GM21825 (cell line): Measurements from ENCODE around the gene SAMD13.

Source experiments
- ATAC-seq: cut with Tn5 transposase; IDR thresholded peaks from one replicate; pipeline ENCODE4 v1.9.1; 2021; ENCODE audit warnings: mild to moderate bottlenecking, moderate library complexity; ENCODE audit not compliant: unreplicated experiment

The SAMD13 gene, protein sequence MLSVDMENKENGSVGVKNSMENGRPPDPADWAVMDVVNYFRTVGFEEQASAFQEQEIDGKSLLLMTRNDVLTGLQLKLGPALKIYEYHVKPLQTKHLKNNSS

DNA sequence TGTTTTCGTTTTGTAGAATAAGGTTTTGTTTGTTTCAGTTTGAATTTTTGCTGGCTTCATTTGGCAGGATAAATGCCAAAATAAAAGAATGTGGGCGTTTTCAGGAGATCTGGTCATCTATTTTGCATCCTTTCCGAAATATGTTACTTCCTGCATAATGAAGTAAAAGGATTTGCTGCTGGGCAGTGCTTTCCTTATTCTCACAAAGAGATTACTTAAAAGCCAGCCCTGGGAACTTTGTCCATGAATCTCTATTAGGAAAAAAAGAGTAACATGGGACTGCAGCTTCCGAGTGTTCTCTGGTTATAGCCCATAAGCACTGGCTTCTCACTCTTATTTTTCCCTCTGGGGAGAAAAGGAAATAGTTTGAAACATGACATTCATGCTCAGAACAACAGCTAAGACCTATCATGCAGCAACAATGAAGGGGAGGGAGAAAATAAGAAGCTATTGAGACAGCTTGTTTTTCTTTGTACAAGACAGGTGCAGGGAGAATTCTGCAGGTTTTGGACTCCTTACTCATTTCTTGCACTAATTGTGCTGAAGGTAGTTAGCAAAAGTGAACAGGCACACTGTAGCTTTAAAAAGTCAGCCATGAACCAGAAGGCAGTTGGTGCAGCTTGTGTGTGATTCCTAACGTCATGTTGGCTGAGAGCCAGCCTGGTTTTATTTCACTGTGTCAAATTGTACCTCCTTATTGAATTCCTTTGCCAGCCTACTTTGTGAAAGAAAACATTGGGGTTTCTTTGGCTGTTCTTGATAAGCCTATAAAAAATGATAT, at the start of gene SAMD13:
Gene SAMD13, plus strand, starts transcription at position 705 of the 781 bp plus-strand sequence. CDS start 1,527 bp downstream, outside the sequence.
- ATAC-seq, result peak; percentile 29

DNA sequence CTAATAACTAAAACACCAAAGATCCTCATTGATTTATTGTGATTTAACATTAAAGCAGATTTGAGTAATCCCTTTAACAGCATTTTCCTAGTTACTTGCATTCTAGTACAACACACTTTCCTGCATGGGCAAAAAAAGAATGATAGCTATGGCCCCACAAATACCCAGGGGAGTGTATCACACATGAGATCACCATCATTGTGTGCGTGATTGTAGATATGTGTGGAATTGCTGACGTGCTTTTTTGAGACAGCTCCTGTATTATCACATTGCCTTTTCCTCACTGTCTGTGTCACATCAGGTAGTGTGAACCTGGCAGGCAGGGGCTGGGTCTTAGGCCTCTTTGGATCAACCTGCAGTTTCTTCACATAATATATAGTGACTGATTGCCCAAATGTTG, 48.5 kb upstream of the SAMD13 start:
- no peak for ATAC-seq

DNA sequence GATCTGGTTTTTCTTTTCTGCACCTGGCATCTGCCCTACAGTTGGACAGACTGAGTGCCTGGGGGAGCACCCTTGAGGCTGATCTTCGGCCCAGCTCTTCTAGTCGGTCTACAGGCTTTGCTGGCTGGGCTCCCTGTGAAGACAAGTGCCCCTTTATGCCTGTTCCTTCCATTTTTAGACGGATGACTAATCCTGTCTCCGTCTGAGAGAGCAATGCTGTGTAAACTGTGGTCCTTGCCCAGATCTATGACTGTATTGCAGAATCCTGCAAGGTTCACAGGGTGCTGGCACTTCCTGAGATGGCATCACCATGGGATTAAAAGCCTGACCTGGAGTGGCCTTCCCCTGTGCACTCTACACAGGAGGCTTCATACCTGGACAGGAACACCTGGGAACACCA, 47.6 kb upstream of the SAMD13 start:
- ATAC-seq, result no peak

DNA sequence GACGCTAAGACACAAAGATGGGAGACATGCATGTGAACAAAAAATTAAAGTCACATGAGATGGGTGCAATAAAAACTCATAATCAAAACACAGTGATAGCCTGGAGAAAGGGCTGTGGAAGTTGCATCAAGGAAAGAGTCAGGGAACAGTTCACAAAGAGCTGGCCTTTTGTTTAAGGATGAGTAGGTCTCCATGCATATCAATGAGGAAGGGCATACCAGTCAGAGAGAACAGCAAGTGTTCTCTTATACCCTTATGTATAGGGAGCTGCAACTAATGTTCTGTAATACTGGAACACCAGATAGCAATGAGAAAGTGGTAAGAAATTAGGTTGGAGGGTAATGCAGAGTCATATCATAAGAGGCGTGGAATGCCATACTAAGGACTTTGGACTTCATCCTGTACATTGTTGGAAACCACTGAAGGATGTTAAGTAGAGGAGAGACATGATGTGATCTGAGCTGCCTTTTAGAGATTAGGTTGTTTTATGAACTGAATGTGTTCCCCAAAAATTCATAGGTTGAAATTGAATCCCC, 46.7 kb upstream of the SAMD13 start:
- no peak for ATAC-seq

DNA sequence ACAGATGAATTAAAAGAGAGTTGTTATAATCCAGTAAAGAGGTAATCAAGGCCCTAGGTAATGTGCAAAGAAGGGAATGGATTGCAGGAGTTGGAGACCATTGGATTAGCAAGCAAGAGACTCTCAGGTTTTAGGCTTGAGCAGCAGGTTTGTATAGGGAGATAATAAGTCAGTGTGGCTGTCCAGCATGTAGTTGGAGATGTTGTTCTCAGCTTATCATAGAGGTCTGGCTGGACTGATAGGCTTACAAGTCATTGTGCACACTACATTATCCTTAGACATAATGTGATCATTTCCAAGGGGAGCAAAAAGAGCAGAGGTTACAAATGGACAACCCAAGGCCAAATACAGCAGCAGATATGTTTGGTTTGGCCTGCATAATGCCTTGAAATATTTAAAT, 45.9 kb upstream of the SAMD13 start:
- no peak for ATAC-seq

DNA sequence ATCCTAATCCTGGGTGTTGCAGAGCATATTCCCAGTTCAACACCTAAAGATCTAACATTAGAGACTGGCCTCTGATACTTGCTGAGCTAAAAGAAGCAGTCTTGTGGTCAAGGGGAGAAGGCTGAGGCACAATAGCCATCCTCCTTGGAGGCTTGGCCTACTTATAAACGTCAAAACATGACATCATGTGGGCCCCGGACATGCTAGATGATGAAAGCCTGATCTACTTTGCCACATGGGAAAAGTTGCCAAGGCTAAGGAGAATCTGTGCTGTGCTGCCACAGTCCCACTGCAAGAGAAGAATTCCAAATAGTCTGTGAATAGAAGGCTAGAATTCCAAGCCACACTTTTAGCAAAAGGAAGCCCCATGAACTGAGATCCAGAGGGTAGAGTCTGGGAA, 43.9 kb upstream of the SAMD13 start:
- ATAC-seq, result no peak

DNA sequence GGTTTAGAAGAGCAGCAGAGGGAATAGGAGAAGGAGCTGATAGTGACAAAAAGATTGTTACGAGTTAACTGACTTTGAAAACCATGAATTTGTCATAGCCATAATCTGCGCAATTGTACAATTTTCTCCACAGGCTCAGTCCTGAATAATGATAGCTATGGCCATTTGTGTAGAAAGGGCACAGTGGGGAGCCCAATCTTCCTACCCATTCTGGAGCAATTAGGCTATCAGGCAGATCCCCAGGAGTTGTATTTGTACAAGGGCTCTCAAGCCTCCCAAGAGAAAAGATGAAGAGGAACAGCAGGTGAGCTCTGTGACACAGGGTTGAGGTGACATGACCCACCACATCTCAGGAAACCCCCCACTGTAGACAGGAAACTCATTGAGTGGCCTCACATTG, 42.1 kb upstream of the SAMD13 start:
- no peak for ATAC-seq

DNA sequence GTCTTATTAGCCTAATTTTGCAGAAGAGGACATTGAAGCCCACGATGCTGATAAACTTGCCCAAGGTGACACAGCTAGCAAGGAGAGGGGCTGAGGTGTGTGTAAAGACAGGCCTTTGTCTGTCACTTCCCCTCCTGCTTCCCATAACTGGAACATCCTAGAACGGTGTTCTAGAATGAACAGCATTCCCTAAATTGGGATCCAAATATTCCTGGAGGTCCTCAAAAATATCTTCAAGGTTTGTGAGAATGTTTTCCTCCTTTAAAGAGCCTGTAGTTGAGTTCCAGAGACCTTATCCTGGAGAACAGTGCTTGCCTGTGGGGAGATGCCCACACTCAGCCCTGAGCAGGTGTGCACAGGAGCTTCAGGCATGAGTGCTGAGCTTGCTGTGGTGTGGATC, 41.5 kb upstream of the SAMD13 start:
- ATAC-seq, result no peak

DNA sequence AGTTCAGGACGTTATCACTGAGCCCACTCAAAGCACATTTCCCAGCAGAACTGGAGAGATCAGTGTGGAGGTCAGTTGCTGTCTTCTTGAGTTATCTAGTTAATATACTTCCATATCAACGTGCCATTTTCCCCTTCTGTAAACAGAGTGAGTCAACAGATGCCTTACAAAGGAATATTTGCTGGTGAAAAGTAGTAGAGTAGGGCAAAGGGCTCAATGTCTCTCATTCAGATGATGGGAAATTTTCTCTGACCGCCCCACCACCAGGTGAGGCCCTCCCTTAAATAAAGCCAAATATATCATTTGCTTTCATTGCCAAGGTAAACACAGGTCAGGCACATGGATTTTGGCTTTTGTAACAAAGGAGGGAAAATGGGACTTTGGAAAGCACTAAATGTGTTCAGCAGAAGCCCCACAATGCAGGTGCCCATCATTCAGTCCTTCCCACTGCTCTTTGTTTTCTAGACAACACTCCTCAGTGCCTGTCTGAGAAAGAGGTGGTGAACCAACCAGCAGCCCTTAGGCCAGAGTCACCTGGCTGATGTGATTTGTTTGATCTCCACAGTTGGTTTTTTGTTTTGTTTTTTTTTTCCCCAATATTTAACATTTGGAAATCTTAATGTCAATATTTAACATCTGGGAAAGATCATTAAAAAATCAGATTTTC, 40.5 kb upstream of the SAMD13 start:
- ATAC-seq, result no peak

DNA sequence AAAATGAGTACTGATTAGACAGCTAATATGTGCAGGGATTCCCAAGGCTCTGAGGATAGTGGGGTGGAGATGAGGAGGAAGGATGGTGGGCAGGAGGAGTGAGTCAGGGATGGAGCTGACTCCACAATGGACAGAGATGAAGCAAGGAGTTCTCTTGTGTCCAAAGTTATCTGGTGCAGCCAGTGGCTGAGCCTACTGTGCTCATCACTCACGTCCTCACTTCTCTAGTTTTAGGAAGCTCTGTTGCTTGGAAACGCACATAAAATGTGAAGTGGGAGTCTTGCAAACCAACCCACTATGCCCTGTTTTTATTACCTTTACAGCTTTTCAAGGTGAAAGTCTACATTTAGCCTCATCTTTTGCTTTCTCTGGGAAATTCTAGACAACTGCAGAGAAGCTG, 36.5 kb upstream of the SAMD13 start:
- no peak for ATAC-seq

DNA sequence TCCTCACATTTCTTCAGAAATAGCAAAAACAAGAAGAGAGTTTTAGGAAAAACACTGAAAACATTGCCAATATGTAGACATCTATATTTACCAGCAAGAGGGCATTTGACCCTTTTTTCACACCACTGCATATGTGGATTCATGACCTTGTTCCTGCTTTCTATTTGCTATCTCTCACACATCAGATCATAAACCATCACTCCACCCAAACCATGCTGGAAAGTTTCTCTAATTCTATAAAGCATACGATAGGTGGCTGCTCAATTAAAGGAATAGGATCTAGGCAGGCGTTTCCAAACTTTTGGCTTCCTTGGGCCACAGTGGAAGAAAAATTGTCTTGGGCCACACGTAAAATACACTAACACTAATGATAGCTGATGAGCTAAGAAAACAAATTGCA, 35.6 kb upstream of the SAMD13 start:
- no peak for ATAC-seq

DNA sequence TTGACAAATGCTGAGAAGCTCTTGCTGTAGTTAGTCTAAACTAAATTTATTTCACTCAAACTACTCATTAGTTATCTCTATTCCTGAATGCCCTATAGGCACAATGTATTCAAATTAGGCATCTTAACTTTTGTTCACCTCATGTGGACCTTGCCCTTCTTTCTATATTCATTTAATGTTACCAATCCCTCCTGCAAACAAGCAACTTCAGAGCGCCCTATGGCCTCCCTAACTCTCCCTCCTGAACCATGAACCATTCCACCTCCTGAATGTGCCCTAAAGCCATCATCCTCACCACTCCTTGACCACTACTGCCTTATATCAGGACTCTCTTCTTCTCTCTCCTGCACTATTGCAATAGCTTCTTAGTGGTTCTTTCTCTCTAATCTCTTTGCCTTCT, 34.8 kb upstream of the SAMD13 start:
- no peak for ATAC-seq

DNA sequence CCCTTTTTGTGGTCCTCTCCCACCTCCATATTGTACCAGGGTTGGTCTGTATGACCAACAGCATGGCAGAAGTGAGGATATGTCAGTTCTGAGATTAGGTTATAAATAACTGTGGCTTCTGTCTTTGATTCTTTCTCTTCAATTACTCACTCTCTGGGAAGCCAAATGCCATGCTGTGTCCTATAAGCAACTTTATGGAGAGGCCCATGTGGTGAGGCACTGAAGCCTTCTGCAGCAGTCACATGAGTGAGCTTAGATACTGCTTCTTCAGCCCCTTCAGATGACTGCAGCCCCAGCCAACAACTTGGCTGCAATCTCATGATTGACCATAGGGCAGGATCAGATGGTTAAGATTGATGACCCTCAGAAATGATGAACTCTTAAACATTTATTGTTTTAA, 34.0 kb upstream of the SAMD13 start:
- no peak for ATAC-seq

DNA sequence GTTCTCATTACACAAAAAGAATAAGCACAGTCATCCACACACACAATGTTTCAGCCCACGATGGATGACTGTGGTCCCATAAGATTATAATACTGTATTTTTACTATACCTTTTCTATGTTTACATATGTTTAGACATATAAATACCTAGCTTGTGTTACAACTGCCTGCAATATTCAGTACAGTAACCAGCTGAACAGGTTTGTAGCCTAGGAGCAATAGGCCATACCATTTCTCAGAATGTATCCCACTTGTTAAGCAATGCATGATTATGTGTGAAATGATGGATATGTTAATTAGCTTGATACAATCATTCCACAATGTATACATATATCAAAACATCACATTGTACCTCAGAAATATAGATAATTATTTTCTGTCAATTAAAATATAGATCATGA, 33.2 kb upstream of the SAMD13 start:
- no peak for ATAC-seq

DNA sequence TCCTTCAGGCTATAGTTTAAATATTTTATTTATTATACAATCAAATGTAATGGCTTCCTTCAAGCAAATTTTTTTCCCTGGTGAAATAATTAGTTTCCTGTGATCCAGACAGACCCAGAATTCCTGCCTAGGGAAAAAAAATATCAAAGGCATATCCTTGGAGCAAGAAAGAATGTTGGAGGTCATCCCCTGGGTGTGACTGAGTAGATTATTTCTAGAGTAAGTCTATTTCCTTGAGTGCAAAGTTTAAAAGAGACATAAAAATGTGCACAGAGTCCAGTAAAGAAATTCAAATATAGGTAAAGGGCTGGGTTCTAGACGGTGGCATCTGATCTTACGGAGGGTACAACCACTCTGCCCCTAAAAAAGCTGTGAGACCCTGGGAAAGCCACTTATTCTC, 32.2 kb upstream of the SAMD13 start:
- no peak for ATAC-seq

DNA sequence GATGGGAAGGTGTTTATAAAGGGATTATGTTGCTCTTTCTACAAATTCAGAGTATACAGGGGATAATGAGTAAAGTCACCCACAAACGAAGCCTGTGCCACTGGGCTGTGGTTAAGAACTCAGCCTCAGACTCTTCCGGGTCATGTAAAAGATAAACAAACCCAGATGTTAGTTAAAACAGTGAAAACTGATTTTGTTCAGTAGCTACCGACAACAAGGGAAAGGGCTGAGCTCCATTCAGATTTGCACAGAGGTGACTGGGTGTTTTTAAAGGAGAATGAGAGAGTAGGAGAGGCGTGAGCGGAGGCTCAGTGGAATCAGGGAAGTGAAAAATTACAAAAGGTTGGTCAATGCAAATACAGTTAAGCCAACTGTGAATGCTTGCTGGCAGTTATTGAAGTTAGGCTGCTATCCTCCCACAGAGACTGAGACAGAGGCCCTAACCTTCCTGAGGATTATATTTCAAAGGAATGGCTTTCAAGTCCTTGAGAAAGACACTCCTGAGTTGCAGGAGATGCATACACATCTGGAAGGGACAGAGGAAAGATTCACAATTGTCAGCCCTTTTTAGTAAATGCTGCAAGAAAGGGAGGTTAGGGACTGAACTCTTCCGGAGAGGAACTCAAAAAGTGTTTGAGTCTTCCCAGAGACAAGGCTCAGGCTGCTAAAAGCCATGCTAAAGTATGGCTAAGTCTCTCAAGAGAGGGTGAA, 29.9 kb upstream of the SAMD13 start:
- peak; percentile 98 for ATAC-seq

DNA sequence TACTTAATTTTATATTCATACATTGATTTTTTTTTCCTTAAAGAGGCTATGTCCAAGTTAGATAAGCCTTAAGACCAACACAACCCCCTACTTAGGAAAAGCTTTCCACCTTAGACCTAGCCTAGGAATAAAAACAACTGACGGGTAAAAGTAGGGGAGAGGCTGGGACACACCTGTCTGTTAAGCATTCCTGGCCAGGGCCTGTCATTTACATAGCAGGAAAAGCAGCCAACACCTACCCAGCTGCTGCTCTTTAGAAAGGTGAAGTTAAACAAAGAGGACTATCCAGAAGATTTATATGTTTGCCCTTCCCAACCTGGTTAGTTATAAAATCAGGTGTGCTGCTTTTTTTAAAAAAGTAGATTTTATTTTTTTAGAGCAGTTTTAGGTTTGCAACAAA, 29.1 kb upstream of the SAMD13 start:
- ATAC-seq, result no peak

DNA sequence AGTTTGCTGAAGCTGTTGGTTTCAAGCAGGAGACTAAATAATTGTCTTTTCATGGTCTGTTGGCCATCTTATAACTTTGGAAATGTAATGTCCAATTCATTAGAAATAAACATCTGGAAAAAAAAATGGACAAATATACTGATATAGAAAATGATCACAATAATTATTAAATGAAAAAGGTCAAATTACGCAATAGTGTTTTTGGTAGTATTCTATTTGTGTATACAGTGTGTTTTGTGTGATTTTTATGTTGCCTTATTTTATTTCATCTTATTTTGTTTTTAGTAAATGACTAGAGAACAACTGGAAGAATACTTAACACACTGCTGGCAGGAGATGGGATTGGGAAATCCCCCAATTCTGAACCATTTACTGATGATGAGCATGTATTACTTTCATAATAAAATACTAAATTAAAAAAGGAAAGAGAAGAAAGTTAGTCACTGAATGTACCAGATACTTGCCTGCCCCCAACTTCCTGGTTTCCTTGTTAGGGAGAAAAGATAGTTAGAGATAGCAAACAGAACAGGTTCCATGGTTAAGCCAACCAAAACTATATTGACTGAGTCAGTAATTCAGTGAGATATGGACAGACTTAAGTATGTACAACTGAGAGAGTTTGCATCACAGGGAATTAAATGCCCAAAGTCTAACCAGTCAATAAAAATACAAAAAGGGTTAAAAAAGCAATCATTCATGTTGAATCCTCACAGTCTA, 24.0 kb upstream of the SAMD13 start:
- no peak for ATAC-seq

DNA sequence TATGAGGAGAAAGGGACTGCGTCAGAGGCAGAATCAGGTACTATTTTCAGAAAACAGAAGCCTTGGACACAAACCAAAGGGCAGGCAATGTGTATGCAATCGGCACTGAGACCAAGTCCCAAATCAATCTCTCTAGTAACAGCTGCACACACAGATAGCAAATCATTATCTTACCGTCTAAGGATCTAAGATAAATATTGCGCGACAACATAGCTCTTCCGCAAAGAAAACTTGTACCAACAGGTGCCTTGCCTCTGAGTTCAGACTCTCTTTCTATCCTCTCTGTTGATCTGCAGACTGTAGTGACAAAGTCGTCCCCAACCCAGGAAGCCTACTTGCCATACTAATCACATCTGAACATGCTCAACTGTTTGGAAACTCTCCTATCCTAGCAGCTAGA, 22.6 kb upstream of the SAMD13 start:
- no peak for ATAC-seq

DNA sequence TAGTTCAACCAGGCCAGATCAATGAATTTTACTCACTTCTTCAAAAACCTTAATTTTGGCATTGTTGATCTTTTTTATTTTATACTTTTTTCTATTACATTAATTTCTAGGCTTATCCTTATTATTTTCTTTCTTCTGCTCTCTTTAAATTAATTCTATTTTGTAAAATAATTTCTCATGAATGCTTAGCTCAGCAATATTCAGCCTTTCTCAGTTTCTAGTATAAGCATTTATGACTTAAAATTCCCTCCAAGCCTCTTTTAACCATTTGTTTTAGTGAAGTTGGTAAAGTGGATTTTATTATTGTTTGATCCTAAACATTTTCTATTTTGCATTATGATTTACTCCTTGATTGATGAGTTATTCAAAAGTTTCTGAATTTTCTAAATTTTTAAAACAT, 20.6 kb upstream of the SAMD13 start:
- ATAC-seq, result no peak

DNA sequence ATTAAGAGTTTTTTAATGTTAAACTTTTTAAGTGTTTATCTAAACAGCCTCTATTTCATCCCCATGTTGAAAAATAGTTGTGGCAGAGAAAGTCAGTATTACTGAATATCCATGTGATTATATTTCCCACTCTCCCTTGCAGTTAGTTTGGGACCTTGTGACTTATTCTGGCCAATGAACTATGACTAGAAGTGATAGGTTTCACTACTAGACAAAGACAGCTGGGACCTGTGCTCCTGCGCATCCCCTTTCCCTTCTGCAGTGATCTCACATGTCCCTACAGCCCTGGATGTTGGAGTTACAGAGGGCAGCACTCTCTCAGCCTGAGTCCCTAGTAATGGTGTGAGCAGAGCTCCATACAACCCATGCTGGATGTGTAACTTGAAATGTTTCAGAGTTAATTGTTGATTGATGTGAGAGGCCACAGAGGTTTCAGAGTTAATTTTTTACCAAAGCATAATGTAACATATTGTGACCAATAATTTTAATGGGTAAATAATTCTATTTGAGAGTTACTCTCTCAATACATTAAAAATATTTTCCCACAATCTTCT, 18.7 kb upstream of the SAMD13 start:
- ATAC-seq, result no peak
